Loucy (cell line): ENCODE results near the gene LACTBL1.

Source experiments
- EZH2phosphoT487 ChIP-seq: fragments of 200-600 bp; IDR thresholded peaks from 2 replicates; pipeline ENCODE4 v1.6.1; 2018; ENCODE audit warnings: antibody characterized with exemption, mild to moderate bottlenecking, moderate library complexity, borderline replicate concordance
- TF ChIP-seq, protein P1 (sequence below): fragments of 200-600 bp; sonication (generic); conservative IDR thresholded peaks from 2 replicates; pipeline ENCODE4 v1.5.1; 2014; ENCODE audit warnings: mild to moderate bottlenecking, antibody characterized with exemption, low read length

DNA sequence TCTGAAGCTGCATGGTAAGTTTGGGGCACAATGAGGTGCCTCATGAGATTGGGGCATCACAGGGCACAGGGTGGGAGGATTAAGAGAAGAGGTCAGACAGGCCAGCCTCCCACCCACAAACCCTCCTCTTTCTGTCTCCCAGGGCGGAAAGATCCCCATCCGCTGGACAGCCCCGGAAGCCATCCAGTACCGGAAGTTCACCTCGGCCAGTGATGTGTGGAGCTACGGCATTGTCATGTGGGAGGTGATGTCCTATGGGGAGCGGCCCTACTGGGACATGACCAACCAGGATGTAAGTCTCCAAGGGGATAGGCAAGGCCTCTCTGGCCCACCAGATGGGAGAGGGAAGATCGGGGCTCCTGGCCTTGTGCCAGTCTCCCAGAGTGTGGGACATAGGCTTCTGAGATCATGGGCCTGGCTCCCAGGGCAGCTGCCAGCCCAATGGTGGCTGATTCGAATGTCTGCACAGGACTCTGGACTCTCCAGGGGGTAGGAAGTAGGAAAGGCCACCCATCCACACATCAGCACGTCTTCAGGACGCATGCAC, 63.7 kb downstream of the LACTBL1 start:
- TF ChIP-seq, protein P1, sequence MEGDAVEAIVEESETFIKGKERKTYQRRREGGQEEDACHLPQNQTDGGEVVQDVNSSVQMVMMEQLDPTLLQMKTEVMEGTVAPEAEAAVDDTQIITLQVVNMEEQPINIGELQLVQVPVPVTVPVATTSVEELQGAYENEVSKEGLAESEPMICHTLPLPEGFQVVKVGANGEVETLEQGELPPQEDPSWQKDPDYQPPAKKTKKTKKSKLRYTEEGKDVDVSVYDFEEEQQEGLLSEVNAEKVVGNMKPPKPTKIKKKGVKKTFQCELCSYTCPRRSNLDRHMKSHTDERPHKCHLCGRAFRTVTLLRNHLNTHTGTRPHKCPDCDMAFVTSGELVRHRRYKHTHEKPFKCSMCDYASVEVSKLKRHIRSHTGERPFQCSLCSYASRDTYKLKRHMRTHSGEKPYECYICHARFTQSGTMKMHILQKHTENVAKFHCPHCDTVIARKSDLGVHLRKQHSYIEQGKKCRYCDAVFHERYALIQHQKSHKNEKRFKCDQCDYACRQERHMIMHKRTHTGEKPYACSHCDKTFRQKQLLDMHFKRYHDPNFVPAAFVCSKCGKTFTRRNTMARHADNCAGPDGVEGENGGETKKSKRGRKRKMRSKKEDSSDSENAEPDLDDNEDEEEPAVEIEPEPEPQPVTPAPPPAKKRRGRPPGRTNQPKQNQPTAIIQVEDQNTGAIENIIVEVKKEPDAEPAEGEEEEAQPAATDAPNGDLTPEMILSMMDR = no peak
- TF ChIP-seq EZH2phosphoT487 = no peak
